Caco-2 (cell line): ENCODE data around the gene IER5L. TPM values are rescaled to one million over a fixed set of nuclear protein-coding genes. Genes with fewer than 3 reads are reported as not detected.

Experiments used
- BruUV-seq: library from RNA; stranded (reverse); fragments of 400-500 nt; replicated peaks from 2 replicates; lab custom pipeline; 2021; lab: Mats Ljungman, UMichigan
- CTCF ChIA-PET: fragments of 300-600 bp; sonication (Branson Sonifier 250); formaldehyde crosslinking; loops from one replicate; lab custom pipeline; 2022; ENCODE audit warnings: antibody characterized with exemption; lab: Charles Lee
- POLR2A ChIA-PET: fragments of 300-600 bp; sonication (Branson Sonifier 250); formaldehyde crosslinking; loops from one replicate; lab custom pipeline; 2022; ENCODE audit warnings: antibody characterized with exemption; lab: Charles Lee
- DNase-seq, 2 experiments: peaks; one replicate each; pipeline versions ENCODE4 v3.0.0 to v3.0.0-alpha.2; 2020 to 2022
- H3K27me3 ChIP-seq: replicated peaks from 2 replicates; pipeline ENCODE4 v1.6.0; 2011; ENCODE audit warnings: low read length; ENCODE audit not compliant: control insufficient read depth, insufficient read depth
- H3K36me3 ChIP-seq: 2 replicates; pipeline ENCODE4 v1.5.1; 2011; ENCODE audit warnings: low read length; ENCODE audit not compliant: control insufficient read depth, insufficient read depth
- H3K4me1 ChIP-seq: fragments of 250-450 bp; sonication (Bioruptor Pico); 2 replicates; pipeline ENCODE4 v1.5.1; 2020; ENCODE audit warnings: mild to moderate bottlenecking
- H3K4me3 ChIP-seq: 2 replicates; pipeline ENCODE4 v1.5.1; 2011; ENCODE audit warnings: low read depth, mild to moderate bottlenecking, control low read depth, low read length
- H3K9me3 ChIP-seq: fragments of 250-450 bp; sonication (Bioruptor Pico); 2 replicates; pipeline ENCODE4 v1.5.1; 2020; ENCODE audit warnings: mild to moderate bottlenecking, moderate library complexity
- H3K27ac Mint-ChIP-seq: one replicate; pipeline ENCODE4 v1.8.0; 2022; ENCODE audit warnings: mixed read lengths; ENCODE audit not compliant: unreplicated experiment
- H3K27me3 Mint-ChIP-seq: one replicate; pipeline ENCODE4 v1.8.0; 2022; ENCODE audit warnings: mixed read lengths; ENCODE audit not compliant: insufficient read depth, unreplicated experiment
- H3K36me3 Mint-ChIP-seq: one replicate; pipeline ENCODE4 v1.8.0; 2022; ENCODE audit warnings: mild to moderate bottlenecking, mixed read lengths; ENCODE audit not compliant: insufficient read depth, unreplicated experiment
- H3K4me1 Mint-ChIP-seq: one replicate; pipeline ENCODE4 v1.8.0; 2022; ENCODE audit warnings: low read depth, mixed read lengths; ENCODE audit not compliant: unreplicated experiment
- H3K4me3 Mint-ChIP-seq: one replicate; pipeline ENCODE4 v1.8.0; 2022; ENCODE audit warnings: mild to moderate bottlenecking, moderate library complexity, mixed read lengths; ENCODE audit not compliant: unreplicated experiment
- H3K9me3 Mint-ChIP-seq: one replicate; pipeline ENCODE4 v1.8.0; 2022; ENCODE audit warnings: mixed read lengths; ENCODE audit not compliant: unreplicated experiment
- CTCF ChIP-seq, 2 experiments: fragments of 200-600 bp in 1 of 2; IDR thresholded peaks; 1 replicate in 1 of 2; 2 replicates in 1 of 2; pipeline versions ENCODE4 v1.5.1 to v1.8.0; 2011 to 2022; ENCODE audit warnings: antibody characterized with exemption in 1 of 2, control low read depth in 1 of 2, inconsistent platforms in 1 of 2, low read depth in 1 of 2, low read length in 1 of 2, mild to moderate bottlenecking in 1 of 2, moderate library complexity in 1 of 2; ENCODE audit not compliant: insufficient read depth in 1 of 2, severe bottlenecking in 1 of 2, unreplicated experiment in 1 of 2
- intact Hi-C: fragments of 100-400 bp; cut with micrococcal nuclease; formaldehyde crosslinking; loops from one replicate; pipeline ENCODE4 v1.10.0; 2022; ENCODE audit not compliant: unreplicated experiment
- total RNA-seq: library from RNA; stranded (reverse); gene quantifications from 2 replicates; pipeline ENCODE4 v1.2.3, GENCODE V29; 2022

The IER5L gene
- total RNA-seq, 1 experiment from 2014 or later: 3.9 TPM

DNA sequence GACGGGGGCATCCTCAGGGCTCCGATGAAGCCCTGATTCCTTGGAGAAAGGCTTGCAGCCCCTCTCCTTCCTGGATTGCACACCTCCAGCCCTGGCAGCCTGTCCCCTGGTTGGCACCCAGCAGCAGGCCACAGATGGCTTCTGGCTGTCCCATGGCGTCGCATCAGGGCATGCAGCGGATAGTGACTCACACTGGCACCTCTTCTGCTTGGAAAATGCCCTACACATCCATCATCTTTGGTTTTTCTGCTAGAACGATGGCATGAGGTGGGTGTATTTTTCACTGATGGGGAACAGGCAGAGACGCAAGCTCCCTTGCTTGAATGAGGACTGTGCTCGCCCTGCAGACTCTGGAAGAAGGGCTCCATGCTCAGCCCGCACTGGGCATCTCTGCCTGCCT lies 23.2 kb upstream of the IER5L start:
- no peaks in the 10 kb centered on the region for H3K9me3 Mint-ChIP-seq
- no peak for DNase-seq
- H3K4me3 Mint-ChIP-seq: no peak overlapping the region
- no peak for TF ChIP-seq CTCF (IDR thresholded peaks at IDR 0.05; ENCODE audit: insufficient read depth in 1 of 2, low read depth in 1 of 2, low read length in 1 of 2, severe bottlenecking in 1 of 2, unreplicated experiment in 1 of 2)
- ChIA-PET POLR2A (no interaction called here), CTCF (interaction anchor here (0.6 kb wide), 1 partner anchor 188 kb away, joined by 4 read pairs; no protein-coding TSS in a partner anchor)
- H3K27me3 Mint-ChIP-seq: no peaks in the 10 kb centered on the region
- BruUV-seq: no TSS peak
- no peak overlapping the region for H3K27ac Mint-ChIP-seq
- H3K36me3 Mint-ChIP-seq: no peaks in the 10 kb centered on the region
- no peaks in the 10 kb centered on the region for H3K4me1 ChIP-seq
- no peaks in the 10 kb centered on the region for H3K36me3 ChIP-seq
- no peaks in the 10 kb centered on the region for H3K4me1 Mint-ChIP-seq
- intact Hi-C loops: no loop called here
- H3K9me3 ChIP-seq: no peaks in the 10 kb centered on the region
- no peak overlapping the region for H3K4me3 ChIP-seq
- no peaks in the 10 kb centered on the region for H3K27me3 ChIP-seq

DNA sequence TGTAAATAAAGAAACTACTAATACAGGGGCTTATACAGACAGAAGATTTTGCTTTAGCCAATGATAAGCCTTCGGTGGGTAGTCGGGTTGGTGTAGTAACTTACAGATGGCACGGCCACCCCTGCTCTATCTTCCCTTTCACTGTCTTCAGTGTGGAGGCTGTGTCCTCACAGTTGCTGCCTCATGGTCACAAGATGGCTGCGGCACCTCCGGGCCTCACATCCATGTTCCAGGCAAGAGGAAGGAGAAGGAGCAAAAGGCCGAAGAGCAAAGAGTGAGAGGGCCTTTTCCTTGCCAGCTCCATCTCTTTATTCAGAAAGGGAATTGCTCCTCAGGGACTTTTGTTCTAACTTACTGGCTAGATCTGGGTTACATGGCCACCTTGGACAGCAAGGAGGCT lies 22.2 kb upstream of the IER5L start:
- H3K4me3 Mint-ChIP-seq: no peak overlapping the region
- H3K27me3 Mint-ChIP-seq: no peaks in the 10 kb centered on the region
- TF ChIP-seq CTCF (IDR thresholded peaks at IDR 0.05; ENCODE audit: insufficient read depth in 1 of 2, low read depth in 1 of 2, low read length in 1 of 2, severe bottlenecking in 1 of 2, unreplicated experiment in 1 of 2): no peak
- H3K4me1 Mint-ChIP-seq: no peaks in the 10 kb centered on the region
- Histone ChIP-seq H3K4me1 (peaks cover 5% of the 10 kb centered on the region; the same call in 1 of the 2 replicates), H3K36me3 (no peaks in the 10 kb centered on the region), H3K9me3 (no peaks in the 10 kb centered on the region), H3K4me3 (no peak overlapping the region), H3K27me3 (no peaks in the 10 kb centered on the region)
- no TSS peak for BruUV-seq
- intact Hi-C loops: no loop called here
- DNase-seq: no peak
- no peaks in the 10 kb centered on the region for H3K36me3 Mint-ChIP-seq
- CTCF ChIA-PET: no interaction called here
- H3K27ac Mint-ChIP-seq: no peak overlapping the region
- POLR2A ChIA-PET: no interaction called here
- no peaks in the 10 kb centered on the region for H3K9me3 Mint-ChIP-seq

DNA sequence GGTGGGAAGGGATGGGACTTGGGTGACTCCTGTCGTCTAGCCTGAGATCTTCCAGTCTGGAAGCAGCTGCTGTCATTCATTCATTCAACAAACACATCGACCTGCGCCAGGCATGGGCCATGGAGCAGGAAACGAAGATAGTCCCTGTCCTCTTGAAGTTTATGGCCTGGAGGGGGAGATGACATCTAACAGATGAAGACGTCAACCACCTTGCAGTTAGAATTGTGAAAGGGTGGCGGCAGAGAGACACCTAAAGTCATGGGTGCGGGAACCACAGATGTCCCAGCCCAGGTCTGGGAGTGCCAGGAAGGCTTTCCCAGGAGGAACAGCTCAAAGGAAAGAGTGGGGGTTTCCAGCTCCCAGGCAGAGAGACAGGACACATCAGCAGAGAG lies 21.0 kb upstream of the IER5L start:
- Histone ChIP-seq H3K9me3 (no peaks in the 10 kb centered on the region), H3K36me3 (no peaks in the 10 kb centered on the region), H3K4me3 (no peak overlapping the region), H3K27me3 (no peaks in the 10 kb centered on the region), H3K4me1 (peaks cover 5% of the 10 kb centered on the region; the same call in 1 of the 2 replicates)
- BruUV-seq: no TSS peak
- POLR2A ChIA-PET: interaction anchor here (0.6 kb wide), 1 partner anchor 21 kb away, joined by 3 read pairs; no protein-coding TSS in a partner anchor
- no peaks in the 10 kb centered on the region for H3K9me3 Mint-ChIP-seq
- no peak for TF ChIP-seq CTCF (IDR thresholded peaks at IDR 0.05; ENCODE audit: insufficient read depth in 1 of 2, low read depth in 1 of 2, low read length in 1 of 2, severe bottlenecking in 1 of 2, unreplicated experiment in 1 of 2)
- CTCF ChIA-PET: no interaction called here
- H3K27me3 Mint-ChIP-seq: no peaks in the 10 kb centered on the region
- no peaks in the 10 kb centered on the region for H3K4me1 Mint-ChIP-seq
- intact Hi-C loops: no loop called here
- DNase-seq: no peak
- no peak overlapping the region for H3K4me3 Mint-ChIP-seq
- no peak overlapping the region for H3K27ac Mint-ChIP-seq
- no peaks in the 10 kb centered on the region for H3K36me3 Mint-ChIP-seq
